Measurements from ENCODE around the gene IREB2.

- TF ChIP-seq MTA3 (CRISPR knock-in tag; IDR thresholded peaks at IDR 0.05) (no peak), ASH2L (IDR thresholded peaks at IDR 0.05; ENCODE audit: insufficient read length, low read depth, low read length) (no peak), CC2D1A (CRISPR knock-in tag; IDR thresholded peaks at IDR 0.05) (no peak), ZNF570 (CRISPR knock-in tag; IDR thresholded peaks at IDR 0.05; ENCODE audit: borderline replicate concordance) (no peak), GATAD1 (CRISPR knock-in tag; IDR thresholded peaks at IDR 0.05) (no peak), DBP (CRISPR knock-in tag; IDR thresholded peaks at IDR 0.05; ENCODE audit: not compliant biosample characterization) (no peak)
- TF ChIP-seq, protein P1, sequence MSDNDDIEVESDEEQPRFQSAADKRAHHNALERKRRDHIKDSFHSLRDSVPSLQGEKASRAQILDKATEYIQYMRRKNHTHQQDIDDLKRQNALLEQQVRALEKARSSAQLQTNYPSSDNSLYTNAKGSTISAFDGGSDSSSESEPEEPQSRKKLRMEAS (IDR thresholded peaks at IDR 0.05) = no peak
- TF ChIP-seq, protein P2, sequence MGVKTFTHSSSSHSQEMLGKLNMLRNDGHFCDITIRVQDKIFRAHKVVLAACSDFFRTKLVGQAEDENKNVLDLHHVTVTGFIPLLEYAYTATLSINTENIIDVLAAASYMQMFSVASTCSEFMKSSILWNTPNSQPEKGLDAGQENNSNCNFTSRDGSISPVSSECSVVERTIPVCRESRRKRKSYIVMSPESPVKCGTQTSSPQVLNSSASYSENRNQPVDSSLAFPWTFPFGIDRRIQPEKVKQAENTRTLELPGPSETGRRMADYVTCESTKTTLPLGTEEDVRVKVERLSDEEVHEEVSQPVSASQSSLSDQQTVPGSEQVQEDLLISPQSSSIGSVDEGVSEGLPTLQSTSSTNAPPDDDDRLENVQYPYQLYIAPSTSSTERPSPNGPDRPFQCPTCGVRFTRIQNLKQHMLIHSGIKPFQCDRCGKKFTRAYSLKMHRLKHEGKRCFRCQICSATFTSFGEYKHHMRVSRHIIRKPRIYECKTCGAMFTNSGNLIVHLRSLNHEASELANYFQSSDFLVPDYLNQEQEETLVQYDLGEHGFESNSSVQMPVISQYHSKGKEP (CRISPR knock-in tag; IDR thresholded peaks at IDR 0.05) = no peak
- TF ChIP-seq, protein P3, sequence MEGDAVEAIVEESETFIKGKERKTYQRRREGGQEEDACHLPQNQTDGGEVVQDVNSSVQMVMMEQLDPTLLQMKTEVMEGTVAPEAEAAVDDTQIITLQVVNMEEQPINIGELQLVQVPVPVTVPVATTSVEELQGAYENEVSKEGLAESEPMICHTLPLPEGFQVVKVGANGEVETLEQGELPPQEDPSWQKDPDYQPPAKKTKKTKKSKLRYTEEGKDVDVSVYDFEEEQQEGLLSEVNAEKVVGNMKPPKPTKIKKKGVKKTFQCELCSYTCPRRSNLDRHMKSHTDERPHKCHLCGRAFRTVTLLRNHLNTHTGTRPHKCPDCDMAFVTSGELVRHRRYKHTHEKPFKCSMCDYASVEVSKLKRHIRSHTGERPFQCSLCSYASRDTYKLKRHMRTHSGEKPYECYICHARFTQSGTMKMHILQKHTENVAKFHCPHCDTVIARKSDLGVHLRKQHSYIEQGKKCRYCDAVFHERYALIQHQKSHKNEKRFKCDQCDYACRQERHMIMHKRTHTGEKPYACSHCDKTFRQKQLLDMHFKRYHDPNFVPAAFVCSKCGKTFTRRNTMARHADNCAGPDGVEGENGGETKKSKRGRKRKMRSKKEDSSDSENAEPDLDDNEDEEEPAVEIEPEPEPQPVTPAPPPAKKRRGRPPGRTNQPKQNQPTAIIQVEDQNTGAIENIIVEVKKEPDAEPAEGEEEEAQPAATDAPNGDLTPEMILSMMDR (CRISPR knock-in tag; IDR thresholded peaks at IDR 0.05) = no peak
Observed at GRCh38 chr15:78408355-78408640, 29.7 kb upstream of the IREB2 start.

Data from HepG2 (cell line).